HG03432 (cell line): Measurements from ENCODE around the gene SCN2B.

Source experiments
- ATAC-seq: cut with Tn5 transposase; IDR thresholded peaks from one replicate; pipeline ENCODE4 v1.9.1; 2021; ENCODE audit warnings: mild to moderate bottlenecking, moderate library complexity; ENCODE audit not compliant: unreplicated experiment

SCN2B gene

DNA sequence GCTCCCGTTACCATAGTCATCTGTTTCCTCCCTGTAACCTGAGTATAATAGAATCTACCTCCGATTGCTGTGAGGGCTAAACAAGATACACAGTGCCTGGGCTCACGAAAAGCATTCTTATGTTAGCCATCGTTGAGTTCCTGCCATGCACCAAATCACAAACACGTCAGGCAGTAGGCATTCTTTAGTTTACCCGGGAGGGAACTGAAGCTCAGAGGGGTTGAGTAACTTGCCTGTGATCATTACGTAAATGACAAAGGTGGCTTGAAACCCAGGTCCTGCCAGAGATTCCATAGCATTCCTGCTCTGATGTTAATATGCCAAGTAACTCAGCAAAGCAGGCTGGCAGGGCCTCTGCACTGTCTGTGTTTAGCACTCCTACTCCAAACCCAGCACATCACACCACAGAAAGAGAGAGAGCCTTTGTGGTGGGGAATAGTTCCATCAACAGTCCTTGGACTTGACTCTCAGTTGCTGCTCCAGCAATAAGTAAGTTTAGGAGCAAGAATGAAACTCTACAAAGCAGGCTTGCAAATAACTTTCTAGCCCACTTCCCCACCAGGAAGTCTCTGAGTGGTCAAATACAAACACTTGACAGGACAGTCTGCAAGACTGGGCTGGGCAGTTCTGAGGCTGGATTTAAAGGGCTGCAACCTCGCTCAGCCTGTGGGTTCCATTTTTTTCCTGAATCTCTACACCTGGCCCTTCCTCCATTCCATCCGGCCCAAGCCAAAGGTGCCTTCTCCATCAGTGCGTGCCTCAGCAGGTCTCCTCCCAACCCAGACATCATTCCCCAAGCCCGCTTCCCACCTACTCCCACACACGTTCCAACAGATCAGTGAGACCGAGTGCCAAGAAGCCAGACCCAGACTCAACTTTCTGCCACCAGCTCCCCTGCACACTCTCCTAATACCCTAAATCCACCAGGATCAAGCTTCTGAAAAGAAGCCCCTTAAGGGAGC, 1.1 kb downstream of the SCN2B start:
- no peak for ATAC-seq

- no peak for ATAC-seq
These were observed 2.4 kb downstream of the SCN2B start for GRCh38 chr11:118174006-118174567.

GRCh38 chr11:118172356-118172755, 4.1 kb downstream of the SCN2B start:
- ATAC-seq: no peak

- ATAC-seq: no peak
These were observed 5.0 kb downstream of the SCN2B start for GRCh38 chr11:118171269-118172062.

DNA sequence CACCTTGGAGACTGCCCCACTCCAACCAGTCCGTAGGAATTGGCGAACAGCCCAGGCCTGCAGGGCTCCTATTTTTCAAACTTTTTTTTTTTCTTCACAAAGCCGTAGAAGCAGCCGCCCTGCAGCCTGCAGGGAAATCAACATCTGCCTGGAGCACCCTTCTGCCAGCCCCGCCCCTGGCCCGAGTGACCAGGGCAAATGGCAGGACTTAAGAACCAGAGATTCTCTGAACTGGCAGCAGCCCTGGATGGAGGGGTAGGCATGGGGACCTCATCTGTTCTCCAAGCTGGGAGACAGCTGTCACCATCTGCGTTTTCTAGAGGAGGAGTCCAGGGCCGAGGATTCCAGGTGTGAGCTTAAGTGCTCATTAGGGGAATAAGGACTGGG, 5.6 kb downstream of the SCN2B start:
- no peak for ATAC-seq

DNA sequence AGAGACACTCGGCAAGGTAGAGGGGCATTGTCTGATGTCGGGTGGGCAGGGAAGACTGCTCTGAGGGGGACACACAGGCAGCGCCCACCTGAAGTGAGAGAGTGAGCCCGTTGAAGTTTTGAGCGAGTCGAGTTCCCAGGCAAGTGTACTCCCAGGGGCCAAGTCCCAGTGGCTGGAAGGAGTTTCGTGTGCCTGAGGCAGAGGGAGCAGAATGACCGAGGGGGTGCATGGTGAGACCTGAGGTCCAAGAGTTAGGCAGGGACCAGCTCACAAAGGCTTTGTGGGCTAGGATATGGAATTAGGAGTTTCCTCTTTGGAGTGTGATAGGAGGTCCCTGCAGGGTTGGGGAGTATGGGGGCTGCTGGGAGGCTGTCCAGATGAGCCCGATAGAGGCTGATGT, 6.2 kb downstream of the SCN2B start:
- ATAC-seq: no peak

GRCh38 chr11:118169300-118170140, 6.9 kb downstream of the SCN2B start:
- no peak for ATAC-seq

- no peak for ATAC-seq
These were observed 7.7 kb downstream of the SCN2B start for GRCh38 chr11:118168751-118169150.

GRCh38 chr11:118168316-118168715, 8.1 kb downstream of the SCN2B start:
- no peak for ATAC-seq

DNA sequence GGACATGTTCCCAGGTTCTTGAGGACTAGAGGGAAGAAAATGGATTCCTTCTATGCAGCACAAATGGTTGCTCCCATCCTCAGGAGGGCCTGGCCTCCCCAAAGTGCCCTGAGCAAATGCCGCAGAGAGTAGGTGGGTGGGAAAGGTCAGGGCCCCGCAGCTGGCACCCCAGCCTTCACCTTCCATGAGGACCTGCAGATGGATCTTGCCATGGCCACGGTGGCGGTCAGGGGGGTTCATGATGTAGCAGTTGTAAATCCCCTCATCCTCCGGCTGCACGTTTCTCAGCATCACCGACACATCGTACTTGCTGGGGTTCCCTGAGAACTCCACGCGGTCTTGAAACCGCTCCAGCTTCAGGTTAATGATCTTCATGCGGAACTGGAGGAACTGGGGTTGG, 8.5 kb downstream of the SCN2B start:
- no peak for ATAC-seq

DNA sequence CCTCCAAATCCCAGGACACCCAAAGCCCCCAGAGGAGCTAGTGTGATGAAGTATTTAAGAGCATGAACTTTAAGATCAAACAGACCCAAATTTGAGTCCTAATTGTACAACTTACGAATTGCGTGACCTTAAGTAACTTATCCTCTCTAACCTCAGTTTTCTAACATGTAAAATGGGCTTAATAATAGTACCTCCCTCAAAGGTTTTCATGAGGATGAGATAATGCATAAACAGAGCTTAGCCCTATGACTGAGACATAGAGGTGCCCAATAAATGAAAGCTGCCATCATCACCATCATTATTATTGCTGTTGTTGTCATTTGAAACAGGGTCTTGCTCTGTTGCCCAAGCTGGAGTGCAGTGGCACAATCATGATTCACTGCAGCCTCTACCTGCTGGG, 9.2 kb downstream of the SCN2B start:
- no peak for ATAC-seq

DNA sequence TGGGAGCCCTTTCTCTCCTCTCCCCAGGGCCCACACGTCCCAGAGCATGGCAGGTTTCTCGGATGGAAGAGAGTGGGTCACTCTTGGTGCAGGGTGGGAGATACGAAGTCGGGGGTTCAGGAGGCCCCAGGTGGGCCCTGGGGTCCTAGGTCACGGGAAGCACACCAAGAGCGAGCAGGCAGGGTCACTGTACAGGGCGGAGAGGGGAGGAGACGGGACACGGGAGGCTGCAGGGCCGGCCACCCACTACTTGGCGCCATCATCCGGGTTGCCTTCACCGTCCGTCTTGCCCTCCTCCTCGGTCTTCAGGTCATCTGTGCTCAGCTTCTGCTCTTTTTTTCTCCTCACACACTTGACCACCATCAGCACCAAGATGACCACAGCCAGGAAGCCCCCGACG, 9.8 kb downstream of the SCN2B start:
- ATAC-seq: no peak

DNA sequence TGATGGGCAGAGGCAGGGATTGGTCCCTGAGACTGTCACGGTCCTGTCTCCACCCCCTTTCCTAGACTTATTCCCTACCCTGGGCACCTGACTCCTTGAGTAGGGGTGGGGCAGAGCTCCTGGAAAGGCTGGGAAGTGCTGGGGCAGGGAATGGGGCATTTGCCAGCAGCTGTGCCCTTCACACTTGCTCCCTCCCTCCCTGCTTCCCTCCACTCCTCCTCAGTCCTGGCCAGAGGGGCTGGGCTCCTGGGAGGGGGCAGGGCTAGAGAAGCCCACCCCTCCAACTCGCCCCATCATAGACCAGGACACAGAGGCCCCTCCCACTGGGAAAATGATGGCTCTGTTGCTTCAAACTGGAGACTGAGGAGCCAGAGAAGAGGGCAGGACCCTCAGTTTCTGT, 11.6 kb downstream of the SCN2B start:
- ATAC-seq: no peak

DNA sequence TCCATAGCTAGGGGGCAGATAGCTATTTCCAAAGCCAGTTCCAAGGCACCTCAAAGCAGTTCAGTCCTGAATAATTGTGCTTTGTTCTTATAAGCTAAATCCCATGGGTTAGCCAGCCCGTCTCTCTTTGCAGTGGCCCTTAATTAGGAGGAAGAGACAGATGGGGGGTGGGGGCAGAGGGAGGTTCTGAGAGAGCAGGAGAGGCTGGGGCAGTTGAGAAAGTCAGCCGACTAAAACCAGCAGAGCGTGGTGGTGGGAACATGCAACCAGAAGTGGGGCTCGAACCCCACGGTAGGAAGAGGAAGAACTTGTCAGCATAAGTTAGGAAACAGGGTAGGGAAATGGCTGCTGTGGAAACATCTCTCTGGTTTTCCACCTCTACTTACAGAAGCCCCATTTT, 12.9 kb downstream of the SCN2B start:
- ATAC-seq: no peak

GRCh38 chr11:118162846-118163245, 13.6 kb downstream of the SCN2B start:
- no peak for ATAC-seq

DNA sequence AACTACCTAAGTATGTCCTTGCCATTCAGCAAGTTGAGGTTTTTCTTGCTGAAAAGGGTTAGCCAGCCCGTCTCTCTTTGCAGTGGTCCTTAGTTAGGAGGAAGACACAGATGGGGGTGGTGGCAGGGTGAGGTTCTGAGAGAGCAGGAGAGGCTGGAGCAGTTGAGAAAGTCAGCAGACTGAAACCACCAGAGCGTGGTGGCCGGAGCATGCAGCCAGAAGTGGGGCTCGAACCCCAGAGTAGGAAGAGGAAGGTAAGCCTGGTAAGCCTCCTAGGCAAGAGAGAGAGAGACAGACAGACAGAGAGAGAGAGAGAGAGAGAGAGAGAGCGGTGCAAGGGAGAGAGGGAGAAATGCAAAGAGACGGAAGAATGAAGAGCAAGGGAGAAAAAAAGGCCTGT, 14.7 kb downstream of the SCN2B start:
- ATAC-seq: no peak

DNA sequence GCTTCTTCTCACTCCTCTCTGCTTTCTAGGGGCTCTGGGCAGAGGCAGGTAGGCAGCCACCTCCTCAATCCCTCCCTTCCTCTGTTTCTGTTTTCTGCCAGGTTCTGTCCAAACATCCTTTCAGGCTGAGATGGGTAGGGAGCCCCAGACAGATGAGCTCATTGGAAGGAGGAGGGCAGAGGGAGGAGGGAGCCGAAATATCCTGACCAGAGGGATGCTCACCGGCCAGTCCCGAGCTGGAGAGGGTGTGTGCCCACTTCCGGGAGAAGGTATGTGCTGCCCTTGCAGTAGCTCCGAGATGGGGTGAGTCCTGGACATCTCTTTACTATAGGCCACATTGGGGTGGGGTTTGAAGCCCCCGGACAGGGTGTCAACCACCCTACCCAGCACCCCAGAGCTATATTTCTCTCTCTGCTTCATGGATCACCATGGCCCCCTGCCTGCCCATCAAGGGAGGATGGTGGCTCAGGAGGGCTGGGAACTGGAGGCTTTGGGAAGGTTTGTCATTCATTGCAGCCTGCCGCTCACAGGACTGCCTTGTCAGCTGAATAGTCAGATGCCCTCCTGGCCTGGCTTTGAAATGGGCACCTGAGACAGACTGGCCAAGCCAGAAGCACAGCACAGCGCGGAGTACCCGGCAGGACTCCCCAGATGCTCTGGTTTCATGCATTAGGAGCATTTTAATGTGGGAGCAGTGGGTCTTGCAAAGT, 19.1 kb downstream of the SCN2B start:
- no peak for ATAC-seq

- no peak for ATAC-seq
These were observed 19.8 kb downstream of the SCN2B start for GRCh38 chr11:118156531-118157185.

GRCh38 chr11:118155776-118156530, 20.5 kb downstream of the SCN2B start:
- ATAC-seq: no peak
